ENCODE measurements around the gene EIF2S2.

GRCh38 chr20:34114809-34115208 is 2.8 kb upstream of the EIF2S2 start:
- TF ChIP-seq CTCF (IDR thresholded peaks at IDR 0.05 in 2 of 3, conservative IDR thresholded peaks at IDR 0.05 in 1 of 3; ENCODE audit: borderline replicate concordance in 1 of 3, insufficient read depth in 1 of 3, low read depth in 2 of 3, low read length in 2 of 3) (no peak), POLR2A (IDR thresholded peaks at IDR 0.05; ENCODE audit: borderline replicate concordance, extremely low read depth, insufficient read depth, insufficient read length) (no peak), SIN3A (IDR thresholded peaks at IDR 0.05; ENCODE audit: low read depth) (no peak), EZH2phosphoT487 (IDR thresholded peaks at IDR 0.05; ENCODE audit: borderline replicate concordance) (no peak), MAX (IDR thresholded peaks at IDR 0.05) (no peak), SP1 (IDR thresholded peaks at IDR 0.05; ENCODE audit: low read depth) (no peak), EGR1 (IDR thresholded peaks at IDR 0.05; ENCODE audit: low read depth) (no peak), TCF7L2 (IDR thresholded peaks at IDR 0.05; ENCODE audit: borderline replicate concordance, extremely low read depth, insufficient read depth, insufficient read length) (no peak), YY1 (IDR thresholded peaks at IDR 0.05; ENCODE audit: extremely low read depth, insufficient replicate concordance, low read depth, low read length) (no peak), POLR2AphosphoS5 (IDR thresholded peaks at IDR 0.05; ENCODE audit: low read depth, low read length) (no peak), RAD21 (IDR thresholded peaks at IDR 0.05; ENCODE audit: low read depth) (no peak), EZH2 (IDR thresholded peaks at IDR 0.05) (no peak)

Data from HCT116 (cell line).